IMR-90 (cell line): Measurements from ENCODE around the gene TAS2R16. TPM values are rescaled to one million over a fixed set of nuclear protein-coding genes. Genes with fewer than 3 reads are reported as not detected.

Experiments
- ATAC-seq: fragments of 200-7000 bp; cut with Tn5 transposase; 2 replicates; pipeline ENCODE4 v1.9.1; 2020; ENCODE audit warnings: low read depth, mild to moderate bottlenecking, moderate library complexity
- BruUV-seq: library from RNA; stranded (reverse); fragments of 400-500 nt; replicated peaks from 2 replicates; lab custom pipeline; 2021; lab: Mats Ljungman, UMichigan
- CTCF ChIA-PET: fragments of 300-600 bp; formaldehyde crosslinking; extraction: SDS; loops from one replicate; lab custom pipeline; 2021; ENCODE audit warnings: antibody characterized with exemption; lab: Yijun Ruan, JAX
- POLR2A ChIA-PET: fragments of 300-600 bp; sonication (Branson Sonifier 250); formaldehyde crosslinking; loops from one replicate; lab custom pipeline; 2022; ENCODE audit warnings: antibody characterized with exemption; ENCODE audit not compliant: unreplicated experiment; lab: Charles Lee
- DNase-seq: peaks from one replicate; pipeline ENCODE4 v3.0.0; 2013
- H2AFZ ChIP-seq: replicated peaks from 2 replicates; pipeline ENCODE3; 2013; ENCODE audit warnings: low read length, mild to moderate bottlenecking; ENCODE audit not compliant: poor library complexity
- H2AK5ac ChIP-seq: 2 replicates; pipeline ENCODE4 v1.6.1; 2013; ENCODE audit warnings: low read depth, low read length, inconsistent platforms
- H2AK9ac ChIP-seq: replicated peaks from 2 replicates; pipeline ENCODE3; 2013; ENCODE audit warnings: mild to moderate bottlenecking, low read depth, low read length, moderate library complexity; ENCODE audit not compliant: poor library complexity
- H2BK120ac ChIP-seq: 2 replicates; pipeline ENCODE4 v1.6.1; 2013; ENCODE audit warnings: low read depth, low read length, inconsistent platforms
- H2BK15ac ChIP-seq: 3 replicates; pipeline ENCODE4 v1.6.1; 2013; ENCODE audit warnings: low read depth, low read length, inconsistent platforms
- H2BK20ac ChIP-seq: 2 replicates; pipeline ENCODE4 v1.6.1; 2013; ENCODE audit warnings: low read depth, mild to moderate bottlenecking, inconsistent platforms, low read length, moderate library complexity
- H2BK5ac ChIP-seq: 2 replicates; pipeline ENCODE4 v1.6.1; 2013; ENCODE audit warnings: mild to moderate bottlenecking, low read depth, low read length, inconsistent platforms; ENCODE audit not compliant: poor library complexity, severe bottlenecking
- H3K14ac ChIP-seq: replicated peaks from 2 replicates; pipeline ENCODE4 v1.6.1; 2013; ENCODE audit warnings: low read depth, low read length, inconsistent platforms
- H3K18ac ChIP-seq: 2 replicates; pipeline ENCODE4 v1.6.1; 2013; ENCODE audit warnings: low read depth, low read length, control low read depth
- H3K23ac ChIP-seq: 2 replicates; pipeline ENCODE4 v1.6.1; 2013; ENCODE audit warnings: low read depth, low read length, inconsistent platforms
- H3K27ac ChIP-seq: 2 replicates; pipeline ENCODE4 v1.5.1; 2013; ENCODE audit warnings: mild to moderate bottlenecking, control low read depth, low read length; ENCODE audit not compliant: insufficient read depth
- H3K27me3 ChIP-seq: 2 replicates; pipeline ENCODE4 v1.6.1; 2013; ENCODE audit warnings: low read length; ENCODE audit not compliant: control insufficient read depth, insufficient read depth
- H3K36me3 ChIP-seq: 2 replicates; pipeline ENCODE4 v1.6.1; 2013; ENCODE audit warnings: low read length, mixed read lengths; ENCODE audit not compliant: control insufficient read depth, insufficient read depth
- H3K4ac ChIP-seq: 2 replicates; pipeline ENCODE4 v1.6.1; 2013; ENCODE audit warnings: low read depth, low read length, inconsistent platforms
- H3K4me1 ChIP-seq: 2 replicates; pipeline ENCODE4 v1.6.1; 2013; ENCODE audit warnings: low read length, mixed read lengths; ENCODE audit not compliant: control insufficient read depth, insufficient read depth
- H3K4me2 ChIP-seq: 2 replicates; pipeline ENCODE4 v1.6.1; 2013; ENCODE audit warnings: low read depth, mild to moderate bottlenecking, control low read depth, low read length, moderate library complexity
- H3K4me3 ChIP-seq: 2 replicates; pipeline ENCODE4 v1.5.1; 2013; ENCODE audit warnings: low read depth, mild to moderate bottlenecking, control low read depth, low read length, moderate library complexity; ENCODE audit not compliant: insufficient read depth
- H3K56ac ChIP-seq: 2 replicates; pipeline ENCODE4 v1.6.1; 2013; ENCODE audit warnings: low read length, inconsistent platforms; ENCODE audit not compliant: insufficient read depth; ENCODE audit errors: extremely low read depth
- H3K79me1 ChIP-seq, 2 experiments: 2 replicates each; pipeline ENCODE4 v1.6.1; 2013; ENCODE audit warnings: low read length in 2 of 2, inconsistent platforms in 1 of 2, low read depth in 1 of 2
- H3K9ac ChIP-seq: 2 replicates; pipeline ENCODE4 v1.6.1; 2013; ENCODE audit warnings: low read depth, low read length, control low read depth
- H3K9me1 ChIP-seq: 2 replicates; pipeline ENCODE4 v1.6.1; 2013; ENCODE audit warnings: low read length, inconsistent platforms; ENCODE audit not compliant: insufficient read depth
- H3K9me3 ChIP-seq: 2 replicates; pipeline ENCODE4 v1.6.1; 2013; ENCODE audit warnings: low read length; ENCODE audit not compliant: control insufficient read depth, insufficient read depth
- H4K20me1 ChIP-seq: 2 replicates; pipeline ENCODE4 v1.6.1; 2013; ENCODE audit warnings: low read length, inconsistent platforms; ENCODE audit not compliant: insufficient read depth
- H4K5ac ChIP-seq: 2 replicates; pipeline ENCODE4 v1.6.1; 2013; ENCODE audit warnings: mild to moderate bottlenecking, low read depth, low read length, control low read depth
- H4K8ac ChIP-seq, 2 experiments: 2 replicates each; pipeline ENCODE4 v1.6.1; 2013; ENCODE audit warnings: low read depth in 2 of 2, low read length in 2 of 2, control low read depth in 1 of 2, inconsistent platforms in 1 of 2
- H4K91ac ChIP-seq: 2 replicates; pipeline ENCODE4 v1.6.1; 2013; ENCODE audit warnings: low read depth, low read length, inconsistent platforms; ENCODE audit not compliant: insufficient read depth
- BHLHE40 ChIP-seq: fragments of 150-350 bp; IDR thresholded peaks from 2 replicates; pipeline ENCODE4 v1.6.1; 2016; ENCODE audit warnings: mild to moderate bottlenecking, low read depth, low read length
- CEBPB ChIP-seq: IDR thresholded peaks from 2 replicates; pipeline ENCODE4 v1.6.1; 2012; ENCODE audit warnings: low read depth, low read length, improper control_type of control experiment
- CHD1 ChIP-seq: IDR thresholded peaks from 2 replicates; pipeline ENCODE4 v1.6.1; 2012; ENCODE audit warnings: low read depth, low read length, improper control_type of control experiment
- MAFK ChIP-seq: IDR thresholded peaks from 2 replicates; pipeline ENCODE4 v1.6.1; 2012; ENCODE audit warnings: low read depth, low read length, improper control_type of control experiment
- MAZ ChIP-seq: IDR thresholded peaks from 2 replicates; pipeline ENCODE4 v1.6.1; 2012; ENCODE audit warnings: low read depth, mild to moderate bottlenecking, low read length, improper control_type of control experiment, moderate library complexity, borderline replicate concordance
- NFE2L2 ChIP-seq: fragments of 150-350 bp; IDR thresholded peaks from 2 replicates; pipeline ENCODE4 v1.6.1; 2016; ENCODE audit warnings: low read depth, mild to moderate bottlenecking, low read length
- POLR2A ChIP-seq: IDR thresholded peaks from 2 replicates; pipeline ENCODE4 v1.6.1; 2012; ENCODE audit warnings: mild to moderate bottlenecking, low read depth, low read length
- RAD21 ChIP-seq: IDR thresholded peaks from 2 replicates; pipeline ENCODE4 v1.6.1; 2012; ENCODE audit warnings: low read length, improper control_type of control experiment
- RCOR1 ChIP-seq: IDR thresholded peaks from 2 replicates; pipeline ENCODE4 v1.6.1; 2012; ENCODE audit warnings: mild to moderate bottlenecking, low read length, improper control_type of control experiment; ENCODE audit not compliant: insufficient replicate concordance
- RFX5 ChIP-seq: IDR thresholded peaks from 2 replicates; pipeline ENCODE4 v1.8.0; 2012; ENCODE audit warnings: low read depth, mild to moderate bottlenecking, low read length, moderate library complexity
- SMC3 ChIP-seq: fragments of 150-350 bp; IDR thresholded peaks from 2 replicates; pipeline ENCODE4 v1.6.1; 2016; ENCODE audit warnings: low read depth, mild to moderate bottlenecking, antibody characterized with exemption, low read length, moderate library complexity
- WGBS, 2 experiments: methylation state at CpG; one replicate each; pipeline versions ENCODE4 v1.1.5 to v1.1.7; 2013; ENCODE audit warnings: missing lambda C conversion rate in 2 of 2; ENCODE audit not compliant: insufficient read length in 1 of 2; ENCODE audit errors: extremely low coverage in 2 of 2; 5-methylcytosine and 5-hydroxymethylcytosine counted together
- dilution Hi-C: fragments of 300-500 bp; cut with HindIII; formaldehyde crosslinking; loops from one replicate; pipeline ENCODE4 v1.14.3; 2018; ENCODE audit warnings: low sequenced_read_pairs; ENCODE audit not compliant: unreplicated experiment
- in situ Hi-C: fragments of 300-500 bp; cut with MboI; formaldehyde crosslinking; loops from 3 replicates; pipeline ENCODE4 v1.14.3; 2019; ENCODE audit warnings: low sequenced_read_pairs, inconsistent platforms, mixed read lengths
- intact Hi-C: fragments of 100-400 bp; cut with micrococcal nuclease; formaldehyde crosslinking; loops from 2 replicates; pipeline ENCODE4 v1.10.0; 2022
- polyA plus RNA-seq, 3 experiments: library from polyadenylated mRNA; depleted of rRNA; stranded (reverse); fragments of >200 nt; gene quantifications; 2 replicates each; pipeline ENCODE4 v1.2.3, GENCODE V29; 2012; ENCODE audit warnings: low replicate concordance in 1 of 3
- total RNA-seq: library from RNA; depleted of rRNA; stranded (reverse); fragments of >200 nt; gene quantifications from 2 replicates; pipeline ENCODE4 v1.2.3, GENCODE V29; 2012
- TF ChIP-seq, protein P1 (sequence below): conservative IDR thresholded peaks from 2 replicates; pipeline ENCODE4 v1.5.1; 2012; ENCODE audit warnings: mild to moderate bottlenecking, low read depth, low read length, improper control_type of control experiment

Gene TAS2R16
- total and polyA plus RNA-seq, 2 of the 4 experiments (the other 2 are of a cell fraction), result not detected

DNA sequence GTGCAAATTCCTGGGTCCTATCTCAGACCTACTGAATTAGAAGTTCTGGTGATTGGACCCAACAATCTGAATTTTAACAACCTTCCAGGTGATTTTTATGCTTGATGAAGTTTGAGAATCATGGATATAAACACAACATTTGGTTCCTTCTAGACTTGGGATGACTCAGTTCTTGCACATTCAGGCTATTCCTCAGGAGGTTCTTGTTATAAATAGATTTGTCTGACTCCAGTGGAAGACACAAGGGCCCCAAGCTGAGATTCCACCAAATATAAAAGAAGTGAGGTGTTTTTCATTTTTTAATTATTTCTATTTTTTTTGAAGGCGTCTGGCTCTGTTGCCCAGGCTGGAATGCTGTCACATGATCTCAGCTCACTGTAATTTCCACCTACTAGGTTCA lies 9.4 kb upstream of the TAS2R16 start:
- no CpG with 5 or more reads among the region's 1 CpG for WGBS, 2 experiments
- TF ChIP-seq NFE2L2 (no peak), CHD1 (no peak), POLR2A (no peak), MAZ (no peak), CEBPB (no peak), RCOR1 (no peak), SMC3 (no peak), BHLHE40 (no peak), MAFK (no peak), RAD21 (no peak), RFX5 (no peak)
- TF ChIP-seq, protein P1, sequence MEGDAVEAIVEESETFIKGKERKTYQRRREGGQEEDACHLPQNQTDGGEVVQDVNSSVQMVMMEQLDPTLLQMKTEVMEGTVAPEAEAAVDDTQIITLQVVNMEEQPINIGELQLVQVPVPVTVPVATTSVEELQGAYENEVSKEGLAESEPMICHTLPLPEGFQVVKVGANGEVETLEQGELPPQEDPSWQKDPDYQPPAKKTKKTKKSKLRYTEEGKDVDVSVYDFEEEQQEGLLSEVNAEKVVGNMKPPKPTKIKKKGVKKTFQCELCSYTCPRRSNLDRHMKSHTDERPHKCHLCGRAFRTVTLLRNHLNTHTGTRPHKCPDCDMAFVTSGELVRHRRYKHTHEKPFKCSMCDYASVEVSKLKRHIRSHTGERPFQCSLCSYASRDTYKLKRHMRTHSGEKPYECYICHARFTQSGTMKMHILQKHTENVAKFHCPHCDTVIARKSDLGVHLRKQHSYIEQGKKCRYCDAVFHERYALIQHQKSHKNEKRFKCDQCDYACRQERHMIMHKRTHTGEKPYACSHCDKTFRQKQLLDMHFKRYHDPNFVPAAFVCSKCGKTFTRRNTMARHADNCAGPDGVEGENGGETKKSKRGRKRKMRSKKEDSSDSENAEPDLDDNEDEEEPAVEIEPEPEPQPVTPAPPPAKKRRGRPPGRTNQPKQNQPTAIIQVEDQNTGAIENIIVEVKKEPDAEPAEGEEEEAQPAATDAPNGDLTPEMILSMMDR, result no peak

More for the DNA sequence above, 9.4 kb upstream of the TAS2R16 start:
- Histone ChIP-seq H4K91ac (no peak overlapping the region), H3K9me3 (peaks cover 2% of the 10 kb centered on the region; the same call in 1 of the 2 replicates), H3K36me3 (no peaks in the 10 kb centered on the region), H2AK9ac (no peak overlapping the region), H2AK5ac (no peak overlapping the region), H4K5ac (no peak overlapping the region), H2BK15ac (no peak overlapping the region), H3K4me3 (no peak overlapping the region), H3K79me1 (no peaks in the 10 kb centered on the region), H3K4ac (no peak overlapping the region), H2BK5ac (no peak overlapping the region), H2AFZ (no peak overlapping the region), H4K8ac (no peak overlapping the region), H3K27me3 (no peaks in the 10 kb centered on the region), H3K56ac (no peak overlapping the region), H4K20me1 (no peaks in the 10 kb centered on the region), H3K9ac (no peak overlapping the region), H3K18ac (no peak overlapping the region), H3K14ac (no peak overlapping the region), H3K4me2 (no peak overlapping the region), H3K9me1 (no peaks in the 10 kb centered on the region), H2BK20ac (no peak overlapping the region), H3K23ac (no peak overlapping the region), H3K4me1 (no peaks in the 10 kb centered on the region), H2BK120ac (no peak overlapping the region), H3K27ac (no peak overlapping the region)
- intact Hi-C loops (no loop called here), dilution Hi-C loops (no loop called here), in situ Hi-C loops (no loop called here)
- no peak for ATAC-seq
- ChIA-PET POLR2A (no interaction called here), CTCF (no interaction called here)
- no peak for DNase-seq
- no TSS peak for BruUV-seq
